ENCODE measurements around the gene SAMD5.

The SAMD5 gene

DNA sequence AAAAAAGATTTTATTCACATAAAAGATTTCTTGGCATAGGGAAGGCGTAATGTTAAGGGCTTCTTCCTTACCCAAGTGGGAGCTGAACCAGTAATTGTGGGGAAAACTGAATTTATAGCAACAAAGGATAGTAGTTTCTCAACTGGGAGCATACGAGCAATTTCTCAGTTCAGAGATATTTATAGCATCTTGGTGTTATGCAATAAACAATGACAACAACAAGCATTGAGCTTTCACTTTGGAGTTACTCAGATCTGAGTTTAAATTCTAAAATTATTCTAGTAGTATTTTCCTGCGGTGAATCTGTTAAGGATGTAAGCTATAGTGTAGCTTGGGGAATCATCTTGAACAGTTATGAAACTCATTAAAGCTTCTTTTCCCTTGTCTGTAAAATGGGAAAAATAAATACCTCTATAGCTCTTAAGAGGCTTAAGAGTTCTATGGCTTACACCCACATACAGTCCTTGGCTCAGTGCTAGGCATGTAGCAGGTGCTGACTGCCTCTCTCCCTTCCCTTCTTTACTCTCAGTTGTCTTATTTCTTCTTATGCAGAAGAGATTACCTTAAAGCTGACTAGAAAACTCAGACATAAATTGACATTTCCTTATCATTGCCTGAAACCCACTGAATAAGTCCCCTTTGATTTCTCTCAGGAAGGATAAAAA lies 58.8 kb downstream of the SAMD5 start:
- DNase-seq (ENCODE audit: extremely low spot score): no peak
- POLR2A ChIA-PET: no interaction called here
- TF ChIP-seq, protein P1, sequence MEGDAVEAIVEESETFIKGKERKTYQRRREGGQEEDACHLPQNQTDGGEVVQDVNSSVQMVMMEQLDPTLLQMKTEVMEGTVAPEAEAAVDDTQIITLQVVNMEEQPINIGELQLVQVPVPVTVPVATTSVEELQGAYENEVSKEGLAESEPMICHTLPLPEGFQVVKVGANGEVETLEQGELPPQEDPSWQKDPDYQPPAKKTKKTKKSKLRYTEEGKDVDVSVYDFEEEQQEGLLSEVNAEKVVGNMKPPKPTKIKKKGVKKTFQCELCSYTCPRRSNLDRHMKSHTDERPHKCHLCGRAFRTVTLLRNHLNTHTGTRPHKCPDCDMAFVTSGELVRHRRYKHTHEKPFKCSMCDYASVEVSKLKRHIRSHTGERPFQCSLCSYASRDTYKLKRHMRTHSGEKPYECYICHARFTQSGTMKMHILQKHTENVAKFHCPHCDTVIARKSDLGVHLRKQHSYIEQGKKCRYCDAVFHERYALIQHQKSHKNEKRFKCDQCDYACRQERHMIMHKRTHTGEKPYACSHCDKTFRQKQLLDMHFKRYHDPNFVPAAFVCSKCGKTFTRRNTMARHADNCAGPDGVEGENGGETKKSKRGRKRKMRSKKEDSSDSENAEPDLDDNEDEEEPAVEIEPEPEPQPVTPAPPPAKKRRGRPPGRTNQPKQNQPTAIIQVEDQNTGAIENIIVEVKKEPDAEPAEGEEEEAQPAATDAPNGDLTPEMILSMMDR (IDR thresholded peaks at IDR 0.05; ENCODE audit: control extremely low read depth, extremely low read depth, low read depth, missing control alignments): no peak
- CTCF ChIA-PET: interaction anchor here (1.2 kb wide), 1 partner anchor 9 kb away, joined by 3 read pairs; no protein-coding TSS in a partner anchor

DNA sequence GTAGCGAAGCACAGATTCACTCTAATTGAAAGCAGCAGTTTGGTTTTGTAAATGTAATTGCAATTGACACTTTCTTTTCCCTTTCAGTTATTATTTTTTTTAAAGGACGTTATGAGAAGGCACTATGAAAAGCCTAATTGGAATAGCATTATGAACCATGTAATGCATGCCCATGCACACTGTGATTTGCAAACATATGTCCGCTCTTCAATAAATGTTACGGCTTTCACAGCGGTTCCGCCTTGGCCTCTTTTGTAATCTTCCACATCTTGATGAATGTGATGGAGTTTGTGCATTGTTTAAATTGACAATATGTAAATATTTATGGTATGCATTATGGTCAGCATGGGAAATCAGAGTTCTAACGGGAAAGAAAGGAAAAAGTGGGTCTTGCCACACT lies 61.3 kb downstream of the SAMD5 start:
- CTCF ChIA-PET: no interaction called here

GRCh38 chr6:147570681-147571080 lies 62.2 kb downstream of the SAMD5 start:
- CTCF ChIA-PET: no interaction called here
- no peak for DNase-seq (ENCODE audit: extremely low spot score)
- POLR2A ChIA-PET: no interaction called here
- TF ChIP-seq, protein P1 (IDR thresholded peaks at IDR 0.05; ENCODE audit: control extremely low read depth, extremely low read depth, low read depth, missing control alignments): no peak

More for the DNA sequence above, 61.3 kb downstream of the SAMD5 start:
- POLR2A ChIA-PET: no interaction called here
- no peak for DNase-seq (ENCODE audit: extremely low spot score)
- TF ChIP-seq, protein P1 (IDR thresholded peaks at IDR 0.05; ENCODE audit: control extremely low read depth, extremely low read depth, low read depth, missing control alignments): no peak

GRCh38 chr6:147577488-147577887 lies 69.0 kb downstream of the SAMD5 start:
- CTCF ChIA-PET: interaction anchor here (1.2 kb wide), 1 partner anchor 394 kb away, joined by 3 read pairs; no protein-coding TSS in a partner anchor
- TF ChIP-seq, protein P1 (IDR thresholded peaks at IDR 0.05; ENCODE audit: control extremely low read depth, extremely low read depth, low read depth, missing control alignments): no peak
- POLR2A ChIA-PET: no interaction called here
- DNase-seq (ENCODE audit: extremely low spot score): no peak

DNA sequence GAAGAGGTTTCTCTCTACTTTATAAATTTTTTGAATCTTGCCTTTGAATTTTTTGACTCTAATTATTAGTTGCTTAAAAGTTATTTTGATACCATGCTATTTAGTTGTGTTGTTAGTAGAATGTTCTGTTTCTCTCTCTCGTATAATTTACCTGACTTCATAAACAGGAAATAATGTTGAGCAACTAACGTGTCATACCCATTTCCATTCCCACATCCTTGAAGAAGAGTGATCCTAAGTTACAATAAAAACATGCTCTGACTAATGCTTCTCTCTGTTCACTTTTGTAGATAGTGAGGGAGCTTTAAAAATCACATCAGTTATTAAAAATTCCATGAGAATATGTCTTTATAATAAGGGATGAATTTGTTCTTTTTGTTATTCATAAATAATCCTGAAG lies 69.7 kb downstream of the SAMD5 start:
- TF ChIP-seq, protein P1 (IDR thresholded peaks at IDR 0.05; ENCODE audit: control extremely low read depth, extremely low read depth, low read depth, missing control alignments): no peak
- CTCF ChIA-PET: interaction anchor here (1.2 kb wide), 1 partner anchor 393 kb away, joined by 3 read pairs; no protein-coding TSS in a partner anchor

GRCh38 chr6:147578883-147579282 lies 70.4 kb downstream of the SAMD5 start:
- POLR2A ChIA-PET: no interaction called here
- CTCF ChIA-PET: no interaction called here
- DNase-seq (ENCODE audit: extremely low spot score): no peak
- TF ChIP-seq, protein P1 (IDR thresholded peaks at IDR 0.05; ENCODE audit: control extremely low read depth, extremely low read depth, low read depth, missing control alignments): no peak

More for the DNA sequence above, 69.7 kb downstream of the SAMD5 start:
- no peak for DNase-seq (ENCODE audit: extremely low spot score)
- POLR2A ChIA-PET: no interaction called here
